CD8-positive, alpha-beta memory T cell (primary cell): ENCODE data around the gene SLC7A4. TPM values are rescaled to one million over a fixed set of nuclear protein-coding genes. Genes with fewer than 3 reads are reported as not detected.

Source experiments
- CTCF ChIA-PET: fragments of 350-600 bp; sonication (Branson Sonifier 250); formaldehyde crosslinking; loops from one replicate; lab custom pipeline; 2021; ENCODE audit warnings: antibody characterized with exemption; lab: Charles Lee
- POLR2A ChIA-PET: fragments of 350-600 bp; sonication (Branson Sonifier 250); formaldehyde crosslinking; loops from one replicate; lab custom pipeline; 2021; ENCODE audit warnings: antibody characterized with exemption; lab: Charles Lee
- DNase-seq, 5 donors: peaks; one replicate each; pipeline versions ENCODE4 v3.0.0 to v3.0.0-alpha.2; 2020 to 2022; ENCODE audit warnings: mixed read lengths in 1 of 5
- H3K27ac ChIP-seq: one replicate; pipeline ENCODE4 v1.7.0; 2013; ENCODE audit warnings: low read depth, mild to moderate bottlenecking, low read length, moderate library complexity
- H3K27me3 ChIP-seq: 2 replicates; pipeline ENCODE4 v1.7.0; 2013; ENCODE audit warnings: low read length, mild to moderate bottlenecking; ENCODE audit not compliant: insufficient read depth, poor library complexity, severe bottlenecking
- H3K36me3 ChIP-seq: 2 replicates; pipeline ENCODE4 v1.7.0; 2013; ENCODE audit warnings: mild to moderate bottlenecking, low read length, moderate library complexity; ENCODE audit not compliant: insufficient read depth
- H3K4me1 ChIP-seq: 2 replicates; pipeline ENCODE4 v1.7.0; 2013; ENCODE audit warnings: mild to moderate bottlenecking, low read length, moderate library complexity; ENCODE audit not compliant: insufficient read depth
- H3K4me3 ChIP-seq: 2 replicates; pipeline ENCODE4 v1.7.0; 2013; ENCODE audit warnings: mild to moderate bottlenecking, low read length
- H3K9me3 ChIP-seq: 2 replicates; pipeline ENCODE4 v1.7.0; 2013; ENCODE audit warnings: mild to moderate bottlenecking, low read length
- H3K27ac Mint-ChIP-seq, 8 donors: one replicate each; pipeline ENCODE4 v1.8.0; 2020 to 2021; ENCODE audit warnings: mixed read lengths in 8 of 8, mild to moderate bottlenecking in 6 of 8, inconsistent platforms in 3 of 8, moderate library complexity in 3 of 8
- H3K27me3 Mint-ChIP-seq, 2 donors: one replicate each; pipeline ENCODE4 v1.8.0; 2020 to 2021; ENCODE audit warnings: mixed read lengths in 2 of 2, mild to moderate bottlenecking in 1 of 2, moderate library complexity in 1 of 2
- H3K36me3 Mint-ChIP-seq, 3 donors: one replicate each; pipeline ENCODE4 v1.8.0; 2020 to 2021; ENCODE audit warnings: mixed read lengths in 3 of 3, inconsistent platforms in 1 of 3, mild to moderate bottlenecking in 1 of 3
- H3K4me1 Mint-ChIP-seq, 3 donors: one replicate each; pipeline ENCODE4 v1.8.0; 2020 to 2021; ENCODE audit warnings: mixed read lengths in 3 of 3, inconsistent platforms in 1 of 3, mild to moderate bottlenecking in 1 of 3
- H3K4me3 Mint-ChIP-seq, 7 donors: one replicate each; pipeline ENCODE4 v1.8.0; 2020 to 2021; ENCODE audit warnings: mixed read lengths in 7 of 7, mild to moderate bottlenecking in 6 of 7, moderate library complexity in 4 of 7, inconsistent platforms in 2 of 7
- H3K9me3 Mint-ChIP-seq, 5 donors: one replicate each; pipeline ENCODE4 v1.8.0; 2020 to 2022; ENCODE audit warnings: mixed read lengths in 5 of 5, mild to moderate bottlenecking in 3 of 5, moderate library complexity in 2 of 5, inconsistent platforms in 1 of 5
- polyA plus RNA-seq: library from polyadenylated mRNA; unstranded; fragments of 300-500 nt; fragmentation: Illumina TruSeq; gene quantifications from one replicate; pipeline ENCODE4 v1.2.3, GENCODE V29; 2021
- total RNA-seq, 2 experiments: library from RNA; stranded (reverse); gene quantifications; one replicate each; pipeline ENCODE4 v1.2.3, GENCODE V29; 2021

The SLC7A4 gene
- total and polyA plus RNA-seq, 3 experiments from 2014 or later = 0.13 to 0.82 (median 0.37) TPM

DNA sequence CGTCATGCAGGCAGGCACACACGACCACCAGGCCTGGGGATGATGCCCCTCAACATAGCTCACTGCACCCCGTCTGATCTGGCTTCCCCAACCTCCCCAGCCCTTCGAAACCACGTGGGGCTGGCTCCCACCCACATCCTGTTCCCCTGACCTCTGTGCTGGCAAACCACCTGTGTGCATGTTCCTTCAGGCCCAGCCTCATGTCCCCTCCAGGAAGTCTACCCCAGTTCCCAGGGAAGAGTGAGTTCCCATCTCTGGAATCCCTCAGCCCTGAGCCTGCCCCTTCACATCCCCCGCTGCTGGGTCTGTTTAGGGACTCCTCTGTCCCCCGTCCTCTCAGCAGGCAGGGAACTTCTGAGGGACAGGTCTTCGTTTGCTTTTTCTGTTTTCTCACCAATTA, 7.1 kb downstream of the SLC7A4 start:
- Histone ChIP-seq H3K4me3 (no peak overlapping the region), H3K36me3 (no peaks in the 10 kb centered on the region), H3K27me3 (peaks cover 2% of the 10 kb centered on the region), H3K4me1 (peaks cover 12% of the 10 kb centered on the region), H3K27ac (no peak overlapping the region), H3K9me3 (no peaks in the 10 kb centered on the region)
- Mint-ChIP-seq H3K4me3 (peak overlapping the region in 4 of 7 donors; percentile 22 to 55 (median 52)), H3K27me3 (peaks cover 10 to 11% of the 10 kb centered on the region in 2 donors), H3K9me3 (no peaks in the 10 kb centered on the region), H3K4me1 (peaks cover 8 to 16% (median 8%) of the 10 kb centered on the region in 3 donors), H3K27ac (peak overlapping the region; percentile 2 to 83 (median 60)), H3K36me3 (no peaks in the 10 kb centered on the region)
- CTCF ChIA-PET = no interaction called here
- peak in 2 of 5 donors; percentile 47 to 54 for DNase-seq
- POLR2A ChIA-PET = no interaction called here

DNA sequence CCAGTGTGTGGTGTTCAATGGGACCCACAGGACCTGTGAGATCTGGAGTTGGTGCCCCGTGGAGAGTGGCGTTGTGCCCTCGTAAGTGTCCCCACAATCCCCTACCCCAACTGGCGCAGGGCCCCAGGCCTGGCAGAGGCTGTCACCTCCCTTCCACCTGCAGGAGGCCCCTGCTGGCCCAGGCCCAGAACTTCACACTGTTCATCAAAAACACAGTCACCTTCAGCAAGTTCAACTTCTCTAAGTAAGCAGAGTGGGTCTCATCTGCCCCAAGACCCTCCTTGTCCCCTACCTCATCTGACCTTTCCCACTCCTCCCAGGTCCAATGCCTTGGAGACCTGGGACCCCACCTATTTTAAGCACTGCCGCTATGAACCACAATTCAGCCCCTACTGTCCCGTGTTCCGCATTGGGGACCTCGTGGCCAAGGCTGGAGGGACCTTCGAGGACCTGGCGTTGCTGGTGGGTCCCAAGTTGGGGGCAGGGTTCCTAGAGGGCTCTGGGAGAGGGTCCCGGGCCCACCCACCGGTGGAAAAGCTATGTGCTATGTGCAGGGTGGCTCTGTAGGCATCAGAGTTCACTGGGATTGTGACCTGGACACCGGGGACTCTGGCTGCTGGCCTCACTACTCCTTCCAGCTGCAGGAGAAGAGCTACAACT, 9.3 kb downstream of the SLC7A4 start:
- no peak overlapping the region for H3K27ac ChIP-seq
- H3K4me3 ChIP-seq = no peak overlapping the region
- H3K4me1 Mint-ChIP-seq = peaks cover 8 to 14% (median 8%) of the 10 kb centered on the region in 3 donors
- H3K4me1 ChIP-seq = peaks cover 12% of the 10 kb centered on the region
- no peak overlapping the region for H3K27ac Mint-ChIP-seq
- no peaks in the 10 kb centered on the region for H3K9me3 Mint-ChIP-seq
- no peak for DNase-seq
- H3K4me3 Mint-ChIP-seq = no peak overlapping the region
- H3K36me3 Mint-ChIP-seq = no peaks in the 10 kb centered on the region
- H3K27me3 ChIP-seq = no peaks in the 10 kb centered on the region
- H3K27me3 Mint-ChIP-seq = peaks cover 0 to 4% of the 10 kb centered on the region in 2 donors
- ChIA-PET POLR2A (no interaction called here), CTCF (no interaction called here)
- no peaks in the 10 kb centered on the region for H3K36me3 ChIP-seq
- H3K9me3 ChIP-seq = no peaks in the 10 kb centered on the region

DNA sequence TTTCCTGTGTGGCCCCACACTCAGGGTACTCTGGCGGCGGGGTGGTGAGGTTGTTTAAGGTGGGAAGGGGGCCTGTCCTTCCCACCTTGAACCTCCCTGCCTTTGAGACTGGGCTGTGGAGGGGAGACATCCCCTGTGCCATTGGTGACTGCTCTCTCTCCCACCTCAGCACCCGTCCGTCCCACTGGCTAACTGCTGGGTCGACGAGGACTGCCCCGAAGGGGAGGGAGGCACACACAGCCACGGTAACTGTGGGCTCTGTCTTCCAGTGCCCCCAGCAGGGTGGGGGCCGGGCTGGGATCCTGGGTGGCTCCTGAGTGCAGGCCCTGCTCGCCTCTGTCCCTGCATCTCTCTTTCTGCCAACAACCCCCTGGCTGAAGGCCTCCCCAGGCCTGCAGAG, 9.9 kb downstream of the SLC7A4 start:
- Histone ChIP-seq H3K4me3 (no peak overlapping the region), H3K36me3 (no peaks in the 10 kb centered on the region), H3K9me3 (no peaks in the 10 kb centered on the region), H3K27ac (no peak overlapping the region), H3K4me1 (peaks cover 12% of the 10 kb centered on the region), H3K27me3 (no peaks in the 10 kb centered on the region)
- no peak for DNase-seq
- H3K4me3 Mint-ChIP-seq = no peak overlapping the region
- ChIA-PET CTCF (no interaction called here), POLR2A (no interaction called here)
- no peaks in the 10 kb centered on the region for H3K9me3 Mint-ChIP-seq
- no peak overlapping the region for H3K27ac Mint-ChIP-seq
- H3K27me3 Mint-ChIP-seq = peaks cover 0 to 4% of the 10 kb centered on the region in 2 donors
- H3K4me1 Mint-ChIP-seq = peaks cover 8 to 14% (median 8%) of the 10 kb centered on the region in 3 donors
- H3K36me3 Mint-ChIP-seq = no peaks in the 10 kb centered on the region

DNA sequence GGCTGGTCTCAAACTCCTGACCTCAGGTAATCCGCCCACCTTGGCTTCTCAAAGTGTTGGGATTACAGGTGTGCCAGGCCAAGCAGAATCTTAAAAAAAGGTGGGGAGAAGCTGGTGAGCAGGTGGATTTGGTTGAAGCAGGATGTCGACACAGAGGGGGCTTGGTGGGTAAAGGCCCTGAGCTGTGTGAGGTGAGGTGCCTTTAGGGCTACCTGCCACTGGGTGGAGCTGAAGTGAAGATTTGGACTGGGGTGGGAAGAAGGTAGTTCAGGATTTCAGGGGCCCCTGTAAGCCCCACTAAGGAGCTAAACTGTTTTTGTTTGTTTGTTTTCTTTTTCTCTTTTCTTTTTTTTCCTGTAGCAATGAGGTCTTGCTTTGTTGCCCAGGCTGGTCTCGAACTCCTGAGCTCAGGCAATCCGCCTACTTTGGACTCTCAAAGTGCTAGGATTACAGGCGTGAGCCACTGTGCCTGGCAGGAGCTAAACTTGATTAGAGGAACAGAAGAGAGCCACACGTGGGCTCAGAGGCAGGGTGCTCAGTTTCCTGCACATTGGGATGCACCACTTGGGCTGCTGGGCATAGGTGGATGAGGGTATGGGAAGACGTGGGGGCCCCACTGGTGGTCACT, 11.4 kb downstream of the SLC7A4 start:
- CTCF ChIA-PET = interaction anchor here (1.5 kb wide), 1 partner anchor 19 kb away, joined by 5 read pairs; the partner anchor contains the start of gene THAP7
- H3K9me3 ChIP-seq = no peaks in the 10 kb centered on the region
- H3K36me3 ChIP-seq = no peaks in the 10 kb centered on the region
- H3K4me1 ChIP-seq = peaks cover 13% of the 10 kb centered on the region
- Mint-ChIP-seq H3K27ac (peak overlapping the region in 2 of 8 donors; percentile 45 to 51), H3K27me3 (peaks cover 0 to 2% of the 10 kb centered on the region in 2 donors), H3K36me3 (no peaks in the 10 kb centered on the region), H3K4me1 (peaks cover 11 to 20% (median 15%) of the 10 kb centered on the region in 3 donors), H3K9me3 (no peaks in the 10 kb centered on the region), H3K4me3 (no peak overlapping the region)
- H3K4me3 ChIP-seq = no peak overlapping the region
- H3K27me3 ChIP-seq = no peaks in the 10 kb centered on the region
- POLR2A ChIA-PET = no interaction called here
- peak in 1 of 5 donors; percentile 35 for DNase-seq
- H3K27ac ChIP-seq = no peak overlapping the region

DNA sequence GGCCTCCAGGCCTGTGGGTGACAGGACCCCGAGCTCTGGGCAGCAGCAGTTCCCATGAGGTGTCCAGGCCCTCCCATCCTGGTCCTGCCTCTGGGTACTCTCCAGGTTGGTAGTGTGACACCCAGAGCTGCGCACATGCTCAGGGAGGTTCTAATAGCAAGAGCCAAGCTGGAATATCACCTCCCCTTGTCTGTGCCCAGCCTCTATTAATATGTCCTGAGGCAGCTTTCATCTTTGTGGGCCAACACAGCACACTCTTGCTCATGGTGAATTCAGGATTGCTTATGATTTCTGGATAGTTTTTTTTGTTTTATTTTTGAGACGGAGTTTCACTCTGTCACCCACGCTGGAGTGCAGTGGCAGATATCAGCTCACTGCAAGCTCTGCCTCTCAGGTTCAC, 14.0 kb downstream of the SLC7A4 start:
- Mint-ChIP-seq H3K27ac (no peak overlapping the region), H3K36me3 (no peaks in the 10 kb centered on the region), H3K27me3 (peaks cover 0 to 2% of the 10 kb centered on the region in 2 donors), H3K9me3 (no peaks in the 10 kb centered on the region), H3K4me1 (peaks cover 23 to 31% (median 23%) of the 10 kb centered on the region in 3 donors), H3K4me3 (no peak overlapping the region)
- POLR2A ChIA-PET = no interaction called here
- no peak overlapping the region for H3K27ac ChIP-seq
- no peaks in the 10 kb centered on the region for H3K9me3 ChIP-seq
- no peak overlapping the region for H3K4me3 ChIP-seq
- no peak for DNase-seq
- no peaks in the 10 kb centered on the region for H3K27me3 ChIP-seq
- peaks cover 18% of the 10 kb centered on the region for H3K4me1 ChIP-seq
- no peaks in the 10 kb centered on the region for H3K36me3 ChIP-seq
- CTCF ChIA-PET = no interaction called here

DNA sequence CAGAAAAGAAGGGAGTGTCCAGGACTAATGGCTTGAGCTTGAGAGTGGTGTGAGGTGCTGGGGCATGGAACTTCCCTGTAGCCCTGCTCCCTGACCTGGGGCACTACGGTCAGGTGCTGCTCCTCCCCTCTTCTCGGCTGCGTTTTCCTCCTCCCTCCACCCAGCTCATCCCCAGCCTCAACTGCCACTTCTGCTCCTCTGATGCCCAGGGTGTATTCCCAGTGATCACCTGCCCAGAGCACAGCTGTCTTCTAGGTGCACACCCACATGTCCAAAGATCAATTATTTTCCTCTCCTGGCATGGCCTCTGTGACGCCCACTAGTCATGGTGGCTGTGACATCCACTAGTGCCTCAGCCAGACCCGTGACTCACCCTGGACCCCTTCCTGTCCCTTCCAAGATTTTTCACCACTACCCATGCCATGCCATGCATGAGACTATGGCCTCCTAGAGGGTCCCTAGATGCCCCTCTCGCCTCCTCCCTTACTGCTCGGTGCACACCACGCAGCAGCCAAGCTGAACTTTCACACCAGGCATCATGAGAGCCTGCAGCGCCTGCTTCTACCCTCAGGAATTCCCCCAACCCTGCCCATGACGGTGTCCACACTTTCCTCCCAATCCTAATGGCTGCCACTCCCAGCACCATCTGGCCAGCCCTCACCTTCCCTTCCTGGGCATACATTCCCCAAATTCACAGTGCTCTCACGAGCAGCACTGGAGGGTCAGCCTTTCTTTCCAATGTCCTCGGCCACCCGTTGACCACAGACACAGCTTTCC, 15.5 kb downstream of the SLC7A4 start:
- H3K4me1 Mint-ChIP-seq = peaks cover 26 to 34% (median 26%) of the 10 kb centered on the region in 3 donors
- Histone ChIP-seq H3K27ac (no peak overlapping the region), H3K27me3 (no peaks in the 10 kb centered on the region), H3K36me3 (no peaks in the 10 kb centered on the region), H3K9me3 (no peaks in the 10 kb centered on the region), H3K4me3 (no peak overlapping the region), H3K4me1 (peaks cover 18% of the 10 kb centered on the region)
- no peak for DNase-seq
- no peaks in the 10 kb centered on the region for H3K9me3 Mint-ChIP-seq
- H3K4me3 Mint-ChIP-seq = peak overlapping the region in 2 of 7 donors; percentile 58 to 82
- no peaks in the 10 kb centered on the region for H3K36me3 Mint-ChIP-seq
- H3K27ac Mint-ChIP-seq = peak overlapping the region in 4 of 8 donors; percentile 50 to 91 (median 71)
- H3K27me3 Mint-ChIP-seq = peaks cover 0 to 2% of the 10 kb centered on the region in 2 donors
- CTCF ChIA-PET = no interaction called here
- POLR2A ChIA-PET = no interaction called here

DNA sequence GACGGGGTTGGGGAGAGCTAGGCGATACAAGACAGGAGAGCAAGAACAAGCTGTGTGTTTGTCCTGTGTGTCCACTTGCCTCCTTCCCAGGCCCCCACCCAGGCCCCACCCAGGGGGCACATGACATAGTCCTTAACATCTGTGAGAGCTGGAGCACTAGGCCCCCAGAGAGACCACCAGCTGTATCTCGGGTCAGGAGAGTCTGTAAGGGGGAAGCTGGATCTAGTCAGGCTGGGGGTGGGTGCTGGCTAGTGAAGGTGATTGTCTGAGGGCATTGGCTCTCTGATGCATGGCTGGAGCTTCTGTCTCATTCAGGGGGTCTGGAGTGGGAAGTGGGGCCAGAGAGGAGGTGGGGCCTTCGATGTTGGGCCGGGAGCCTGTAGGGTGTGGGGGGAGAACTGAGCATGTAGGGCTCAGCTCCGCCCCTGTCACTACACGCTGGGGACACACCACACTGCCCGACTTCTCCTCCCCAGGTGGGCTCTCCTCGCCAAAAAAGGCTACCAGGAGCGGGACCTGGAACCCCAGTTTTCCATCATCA, 16.8 kb downstream of the SLC7A4 start:
- H3K4me3 ChIP-seq = no peak overlapping the region
- H3K36me3 Mint-ChIP-seq = no peaks in the 10 kb centered on the region
- no peaks in the 10 kb centered on the region for H3K9me3 Mint-ChIP-seq
- CTCF ChIA-PET = interaction anchor here (1.3 kb wide), 1 partner anchor 13 kb away, joined by 4 read pairs; the partner anchor contains the start of gene THAP7
- H3K4me1 Mint-ChIP-seq = peaks cover 26 to 34% (median 26%) of the 10 kb centered on the region in 3 donors
- H3K4me3 Mint-ChIP-seq = peak overlapping the region in 1 of 7 donors; percentile 89
- H3K27ac Mint-ChIP-seq = peak overlapping the region in 6 of 8 donors; percentile 78 to 98 (median 96)
- no peaks in the 10 kb centered on the region for H3K9me3 ChIP-seq
- DNase-seq = no peak
- H3K36me3 ChIP-seq = no peaks in the 10 kb centered on the region
- H3K27me3 Mint-ChIP-seq = peaks cover 0 to 2% of the 10 kb centered on the region in 2 donors
- peak overlapping the region; percentile 90 for H3K27ac ChIP-seq
- POLR2A ChIA-PET = interaction anchor here (1.1 kb wide), 1 partner anchor 13 kb away, joined by 3 read pairs; the partner anchor contains the start of gene THAP7
- H3K4me1 ChIP-seq = peaks cover 18% of the 10 kb centered on the region
- H3K27me3 ChIP-seq = no peaks in the 10 kb centered on the region
